GM12873 (cell line): ENCODE data around the gene CDK5RAP3.

ENCODE experiments used
- TF ChIP-seq, protein P1 (sequence below): IDR thresholded peaks from 2 replicates; pipeline ENCODE4 v1.5.1; 2012; ENCODE audit warnings: low read depth, mild to moderate bottlenecking, moderate library complexity, low read length, control low read depth; ENCODE audit not compliant: insufficient read depth; ENCODE audit errors: missing control alignments

The CDK5RAP3 gene

DNA sequence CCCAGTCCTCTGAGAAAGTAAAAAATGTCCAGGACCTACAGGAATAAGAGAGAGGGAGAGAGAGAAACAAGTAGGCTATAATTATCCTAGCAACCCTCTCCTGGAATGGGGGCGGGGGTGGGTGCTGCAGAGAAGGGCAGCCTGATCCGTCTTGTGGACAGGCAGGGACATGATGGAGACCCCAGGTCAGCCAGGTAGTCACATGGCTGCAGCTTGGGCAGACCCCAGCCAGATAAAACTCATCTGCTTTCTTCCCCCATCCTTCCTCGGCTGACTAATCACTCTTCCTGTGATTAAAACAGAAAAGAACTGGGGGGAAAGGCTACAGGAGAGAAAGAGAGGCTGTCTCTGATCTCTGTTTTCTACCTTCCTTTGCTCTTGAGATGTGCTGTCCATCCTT lies 34.1 kb downstream of the CDK5RAP3 start:
- TF ChIP-seq, protein P1, sequence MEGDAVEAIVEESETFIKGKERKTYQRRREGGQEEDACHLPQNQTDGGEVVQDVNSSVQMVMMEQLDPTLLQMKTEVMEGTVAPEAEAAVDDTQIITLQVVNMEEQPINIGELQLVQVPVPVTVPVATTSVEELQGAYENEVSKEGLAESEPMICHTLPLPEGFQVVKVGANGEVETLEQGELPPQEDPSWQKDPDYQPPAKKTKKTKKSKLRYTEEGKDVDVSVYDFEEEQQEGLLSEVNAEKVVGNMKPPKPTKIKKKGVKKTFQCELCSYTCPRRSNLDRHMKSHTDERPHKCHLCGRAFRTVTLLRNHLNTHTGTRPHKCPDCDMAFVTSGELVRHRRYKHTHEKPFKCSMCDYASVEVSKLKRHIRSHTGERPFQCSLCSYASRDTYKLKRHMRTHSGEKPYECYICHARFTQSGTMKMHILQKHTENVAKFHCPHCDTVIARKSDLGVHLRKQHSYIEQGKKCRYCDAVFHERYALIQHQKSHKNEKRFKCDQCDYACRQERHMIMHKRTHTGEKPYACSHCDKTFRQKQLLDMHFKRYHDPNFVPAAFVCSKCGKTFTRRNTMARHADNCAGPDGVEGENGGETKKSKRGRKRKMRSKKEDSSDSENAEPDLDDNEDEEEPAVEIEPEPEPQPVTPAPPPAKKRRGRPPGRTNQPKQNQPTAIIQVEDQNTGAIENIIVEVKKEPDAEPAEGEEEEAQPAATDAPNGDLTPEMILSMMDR = no peak

DNA sequence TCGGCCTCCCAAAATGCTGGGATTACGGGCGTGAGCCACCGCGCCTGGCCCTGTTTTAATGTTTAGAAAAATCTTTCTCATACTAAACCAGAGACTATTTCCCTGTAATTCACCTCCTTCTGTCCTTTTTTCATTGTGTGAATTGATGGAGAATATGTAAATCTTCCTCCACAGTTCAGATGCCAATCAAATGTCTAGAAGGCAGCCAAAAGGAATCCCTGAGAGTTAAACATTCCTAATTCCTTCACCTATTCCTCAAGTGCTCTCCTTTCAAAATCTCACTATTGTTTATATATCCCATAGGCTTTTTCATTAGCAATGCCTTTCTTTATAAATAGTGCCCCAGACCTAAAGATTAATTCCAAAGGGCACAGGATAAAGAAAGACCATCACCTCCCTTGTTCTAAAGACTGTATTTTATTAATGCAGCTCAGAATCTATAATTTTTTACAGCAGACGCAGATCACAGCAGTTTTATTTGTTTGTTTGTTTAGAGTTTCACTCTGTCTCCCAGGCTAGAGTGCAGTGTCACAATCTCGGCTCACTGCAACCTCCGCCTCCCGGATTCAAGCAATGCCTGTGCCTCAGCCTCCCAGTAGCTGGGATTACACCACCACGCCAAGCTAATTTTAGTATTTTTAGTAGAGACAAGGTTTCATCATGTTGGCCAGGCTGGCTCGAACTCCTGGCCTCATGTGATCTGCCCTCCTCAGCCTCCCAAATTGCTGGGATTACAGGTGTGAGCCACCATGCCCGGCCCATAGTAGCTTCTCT lies 36.2 kb downstream of the CDK5RAP3 start:
- TF ChIP-seq, protein P1 = no peak

DNA sequence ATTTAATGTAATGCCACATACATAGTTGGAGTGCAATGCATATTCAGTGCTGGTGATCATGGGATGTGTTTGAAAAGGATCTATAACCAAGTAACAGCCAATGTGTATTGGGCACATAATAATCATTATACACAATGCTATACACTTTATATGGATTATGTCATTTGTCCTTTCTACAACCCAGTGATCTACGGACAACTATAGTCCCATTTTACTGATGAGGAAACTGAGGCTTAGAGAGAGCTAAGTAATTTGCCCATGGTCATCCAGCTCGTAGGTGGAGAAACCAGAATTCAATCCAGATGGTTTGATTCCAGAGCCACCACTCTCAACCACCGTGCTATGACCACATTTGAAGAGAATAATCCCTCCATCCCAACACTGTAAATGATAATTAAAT lies 39.3 kb downstream of the CDK5RAP3 start:
- TF ChIP-seq, protein P1 = no peak

DNA sequence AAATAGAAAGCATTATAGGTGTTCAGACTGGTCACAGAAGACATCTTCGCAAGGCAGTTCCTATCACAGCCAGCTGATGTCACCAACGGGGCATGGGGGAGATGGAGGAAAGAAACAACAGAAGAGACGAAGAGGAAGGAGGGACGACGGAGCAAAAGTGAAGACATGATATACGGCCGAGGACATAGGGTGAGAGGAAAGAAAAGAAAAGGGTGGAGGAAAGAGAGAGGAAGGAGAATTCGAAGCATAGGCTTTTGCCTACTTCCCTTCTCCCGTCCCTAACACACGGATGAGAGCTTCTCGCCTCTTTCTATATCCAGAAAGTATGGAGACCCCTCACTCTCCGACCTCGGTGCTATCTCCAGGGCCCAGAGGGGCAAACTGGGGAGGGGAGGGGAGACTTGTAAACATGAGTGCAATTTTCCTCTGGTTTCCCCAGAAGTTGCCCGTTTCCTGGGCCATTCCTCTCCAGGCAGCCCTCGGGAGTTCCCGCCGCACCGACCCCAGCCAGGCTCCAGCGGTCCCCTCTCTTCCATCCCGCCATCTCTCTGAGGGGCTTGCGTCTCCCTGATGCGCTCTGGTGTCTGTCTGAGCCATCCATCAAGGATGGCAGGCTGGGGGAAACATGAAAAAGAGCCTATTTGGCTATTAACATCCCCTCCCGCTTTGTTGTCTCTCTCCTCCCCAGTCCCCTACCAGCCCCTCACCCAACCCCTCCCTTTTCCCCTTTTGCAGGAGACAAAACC lies 40.7 kb downstream of the CDK5RAP3 start:
- TF ChIP-seq, protein P1 = peak; percentile 75

DNA sequence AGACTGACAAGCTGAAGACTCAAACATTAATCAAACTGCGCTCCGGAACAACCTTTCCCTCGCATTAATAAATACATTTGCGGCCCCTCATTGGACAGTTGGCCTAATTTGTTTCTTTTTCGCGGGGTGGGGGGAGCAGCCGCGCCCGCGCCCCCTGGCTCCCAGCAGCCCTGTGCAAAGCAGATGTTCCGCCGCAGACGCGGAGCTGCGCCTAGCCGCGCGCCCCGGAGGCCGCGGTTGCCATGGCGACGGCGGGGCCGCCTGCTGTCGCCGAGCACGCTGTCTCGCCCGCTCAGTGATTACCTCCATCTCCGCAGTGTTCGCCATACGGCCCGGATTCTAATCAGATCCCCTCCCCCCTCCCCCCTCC lies 41.2 kb downstream of the CDK5RAP3 start:
- TF ChIP-seq, protein P1 = no peak

DNA sequence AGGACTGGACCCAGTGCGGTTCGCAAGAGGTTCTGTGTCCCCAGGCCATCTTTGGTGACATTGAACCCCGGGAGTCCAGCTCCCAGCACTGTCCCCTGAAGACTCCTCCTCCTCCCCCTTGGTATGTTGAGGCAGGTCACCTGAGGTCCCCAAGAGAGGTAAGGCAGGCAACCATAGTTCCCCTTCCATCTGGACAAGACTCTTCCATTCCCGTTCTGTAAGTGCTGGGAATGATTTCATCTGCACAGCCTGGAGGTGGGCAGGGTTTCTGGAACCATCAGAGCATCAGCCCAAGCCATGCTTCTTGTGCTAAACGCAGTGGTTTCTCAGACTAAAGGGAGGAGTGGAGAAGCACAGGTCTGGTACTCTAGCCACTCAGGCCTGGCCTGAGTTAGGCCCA lies 41.7 kb downstream of the CDK5RAP3 start:
- TF ChIP-seq, protein P1 = no peak

DNA sequence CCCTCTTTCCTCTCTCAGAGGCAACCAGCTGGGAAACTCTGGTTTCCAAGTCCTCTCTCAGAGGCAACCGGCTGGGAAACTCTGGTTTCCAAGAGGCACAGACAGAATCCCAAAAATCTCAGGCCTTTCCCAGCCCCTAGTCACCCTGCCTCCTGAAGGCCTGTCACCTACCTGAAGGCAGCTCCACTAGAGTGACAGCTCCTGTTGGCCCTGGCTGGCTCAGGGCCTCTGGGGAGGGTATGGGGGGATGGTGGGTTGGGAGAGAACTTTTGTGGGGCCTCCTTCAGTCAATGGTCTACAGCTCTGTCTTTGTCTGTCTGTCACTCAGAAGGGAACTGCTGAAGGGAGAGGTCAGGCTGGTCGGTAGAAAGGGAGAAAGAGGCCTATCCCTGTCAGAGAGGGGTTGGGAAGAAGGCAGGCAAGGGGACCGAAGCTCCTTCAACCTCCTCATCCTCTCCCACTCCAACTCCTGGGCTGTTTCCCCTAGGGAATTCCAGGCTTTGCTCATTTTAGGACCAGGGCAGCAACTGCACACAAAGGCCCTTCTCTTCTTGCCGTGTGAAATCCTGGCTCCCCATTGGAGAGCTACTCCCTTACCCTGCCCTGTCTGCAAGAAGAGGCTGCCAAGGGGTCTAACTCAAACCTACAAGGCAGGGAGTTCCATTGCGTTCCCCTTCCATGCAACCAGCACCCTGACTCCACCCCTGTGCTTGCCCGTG lies 43.1 kb downstream of the CDK5RAP3 start:
- TF ChIP-seq, protein P1 = no peak
